ENCODE results near the gene MYL5.

The MYL5 gene

DNA sequence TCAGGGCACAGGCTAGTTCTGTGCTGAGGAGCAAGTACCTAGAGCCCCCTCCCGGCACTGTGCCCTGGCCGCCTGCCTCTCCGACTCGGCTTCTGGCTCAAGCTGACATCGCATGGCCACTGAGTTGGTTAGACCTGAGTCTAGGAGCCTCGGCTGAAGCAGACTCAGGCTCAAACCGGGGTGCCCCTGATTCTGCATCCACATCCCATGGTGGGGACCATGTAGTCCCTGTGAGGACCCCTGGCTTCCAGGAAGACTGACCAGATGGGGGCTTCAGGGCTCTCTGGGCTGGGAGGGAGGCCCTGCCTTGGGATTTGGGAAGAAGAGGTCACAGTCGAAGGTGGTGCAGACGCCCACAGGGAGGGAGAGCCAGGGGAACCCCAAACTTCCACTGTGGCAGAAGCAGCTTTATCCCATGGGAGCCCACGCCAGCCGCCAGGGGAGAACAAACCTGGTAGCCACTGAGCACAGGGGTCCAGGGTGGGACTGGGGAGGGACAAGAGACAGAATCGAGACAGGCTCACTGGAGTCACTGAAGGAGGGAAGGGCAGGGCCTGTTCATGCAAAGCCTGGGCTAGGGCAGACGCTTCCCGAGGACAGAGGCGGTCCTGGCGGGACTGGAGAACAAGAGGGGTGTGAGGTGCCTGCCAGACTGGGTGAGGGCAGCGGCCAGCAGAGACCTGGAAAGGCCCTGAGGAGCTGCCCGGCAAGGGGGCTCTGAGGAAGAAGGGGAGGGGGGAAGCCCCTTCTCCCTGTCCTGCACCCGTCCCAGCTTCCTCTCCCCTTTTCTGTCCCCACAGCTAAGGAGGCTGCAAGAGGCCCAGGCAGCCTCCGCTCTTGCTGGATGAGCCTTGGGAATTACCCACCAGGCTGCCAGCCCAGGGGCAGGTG, 47.9 kb upstream of the MYL5 start:
- no peak for TF ChIP-seq EZH2 (IDR thresholded peaks at IDR 0.05; ENCODE audit: borderline replicate concordance, low read depth, low read length, severe bottlenecking)
- TF ChIP-seq, protein P1, sequence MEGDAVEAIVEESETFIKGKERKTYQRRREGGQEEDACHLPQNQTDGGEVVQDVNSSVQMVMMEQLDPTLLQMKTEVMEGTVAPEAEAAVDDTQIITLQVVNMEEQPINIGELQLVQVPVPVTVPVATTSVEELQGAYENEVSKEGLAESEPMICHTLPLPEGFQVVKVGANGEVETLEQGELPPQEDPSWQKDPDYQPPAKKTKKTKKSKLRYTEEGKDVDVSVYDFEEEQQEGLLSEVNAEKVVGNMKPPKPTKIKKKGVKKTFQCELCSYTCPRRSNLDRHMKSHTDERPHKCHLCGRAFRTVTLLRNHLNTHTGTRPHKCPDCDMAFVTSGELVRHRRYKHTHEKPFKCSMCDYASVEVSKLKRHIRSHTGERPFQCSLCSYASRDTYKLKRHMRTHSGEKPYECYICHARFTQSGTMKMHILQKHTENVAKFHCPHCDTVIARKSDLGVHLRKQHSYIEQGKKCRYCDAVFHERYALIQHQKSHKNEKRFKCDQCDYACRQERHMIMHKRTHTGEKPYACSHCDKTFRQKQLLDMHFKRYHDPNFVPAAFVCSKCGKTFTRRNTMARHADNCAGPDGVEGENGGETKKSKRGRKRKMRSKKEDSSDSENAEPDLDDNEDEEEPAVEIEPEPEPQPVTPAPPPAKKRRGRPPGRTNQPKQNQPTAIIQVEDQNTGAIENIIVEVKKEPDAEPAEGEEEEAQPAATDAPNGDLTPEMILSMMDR (IDR thresholded peaks at IDR 0.05; ENCODE audit: borderline replicate concordance, extremely low read depth, low read length, poor library complexity, severe bottlenecking), result no peak
- Histone ChIP-seq H3K4me3 (ENCODE audit: low read depth in 1 of 2, low read length in 2 of 2) (no peak overlapping the region), H3K4me1 (ENCODE audit: insufficient read depth, low read length) (no peaks in the 10 kb centered on the region), H4K20me1 (ENCODE audit: insufficient read depth, low read length) (peaks cover 7% of the 10 kb centered on the region; the same call in 1 of the 2 replicates), H3K9ac (ENCODE audit: low read depth, low read length) (no peak overlapping the region), H3K36me3 (ENCODE audit: insufficient read depth, low read length) (no peaks in the 10 kb centered on the region), H3K4me2 (ENCODE audit: insufficient read depth, low read length) (no peak overlapping the region), H2AFZ (ENCODE audit: low read depth, low read length) (no peak overlapping the region), H3K27me3 (ENCODE audit: insufficient read depth, low read length, poor library complexity) (no peaks in the 10 kb centered on the region), H3K27ac (ENCODE audit: low read length) (no peak overlapping the region), H3K79me2 (ENCODE audit: insufficient read depth, low read length) (no peaks in the 10 kb centered on the region), H3K9me3 (ENCODE audit: insufficient read depth, low read length, severe bottlenecking) (peaks cover 1% of the 10 kb centered on the region)
- DNase-seq (no peak), ATAC-seq (ENCODE audit: insufficient read depth, low read depth) (no peak)

DNA sequence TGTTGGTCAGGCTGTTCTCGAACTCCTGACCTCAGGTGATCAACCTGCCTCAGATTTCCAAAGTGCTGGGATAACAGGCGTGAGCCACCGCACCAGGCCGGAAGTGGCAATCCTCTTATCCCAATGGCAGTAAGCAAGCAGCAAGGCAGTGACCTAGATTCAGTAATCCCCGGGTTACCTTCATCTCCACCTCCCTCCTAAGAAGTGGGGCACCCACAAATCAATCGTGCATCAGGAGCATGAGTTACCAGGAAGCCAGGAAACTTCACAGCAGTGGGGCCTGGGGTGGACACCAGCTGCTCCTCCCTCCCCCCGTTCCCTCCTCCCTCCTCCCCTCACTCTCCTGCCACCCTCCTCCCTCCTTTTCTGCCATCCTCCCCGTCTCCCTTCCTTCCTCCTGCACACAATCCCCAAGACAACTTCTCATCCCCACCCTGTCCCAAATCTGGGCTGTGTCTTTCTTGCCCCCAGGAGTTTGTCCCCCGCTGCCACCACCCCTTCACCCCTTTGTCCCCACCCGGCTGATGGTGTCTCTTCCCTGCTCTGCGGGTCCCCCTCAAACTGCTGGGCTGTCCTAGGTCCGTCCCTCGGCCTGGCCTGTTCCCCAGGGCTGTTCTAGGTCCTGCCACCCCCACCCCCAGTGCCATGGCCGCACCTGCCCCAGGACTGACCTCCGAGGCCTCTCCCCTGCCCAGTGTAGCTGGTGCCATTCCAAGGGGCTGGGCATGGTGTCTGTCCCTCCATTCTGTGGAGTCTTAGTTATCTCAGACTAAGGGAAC, 46.8 kb upstream of the MYL5 start:
- no peaks in the 10 kb centered on the region for H3K27me3 ChIP-seq (ENCODE audit: insufficient read depth, low read length, poor library complexity)
- no peaks in the 10 kb centered on the region for H3K36me3 ChIP-seq (ENCODE audit: insufficient read depth, low read length)
- DNase-seq, result no peak
- H2AFZ ChIP-seq (ENCODE audit: low read depth, low read length), result no peak overlapping the region
- H3K9ac ChIP-seq (ENCODE audit: low read depth, low read length), result no peak overlapping the region
- H3K79me2 ChIP-seq (ENCODE audit: insufficient read depth, low read length), result no peaks in the 10 kb centered on the region
- TF ChIP-seq, protein P1 (IDR thresholded peaks at IDR 0.05; ENCODE audit: borderline replicate concordance, extremely low read depth, low read length, poor library complexity, severe bottlenecking), result no peak
- no peak for TF ChIP-seq EZH2 (IDR thresholded peaks at IDR 0.05; ENCODE audit: borderline replicate concordance, low read depth, low read length, severe bottlenecking)
- peaks cover 8% of the 10 kb centered on the region for H3K9me3 ChIP-seq (ENCODE audit: insufficient read depth, low read length, severe bottlenecking)
- no peak overlapping the region for H3K27ac ChIP-seq (ENCODE audit: low read length)
- peaks cover 4% of the 10 kb centered on the region; the same call in 1 of the 2 replicates for H4K20me1 ChIP-seq (ENCODE audit: insufficient read depth, low read length)
- H3K4me3 ChIP-seq (ENCODE audit: low read depth in 1 of 2, low read length in 2 of 2), result no peak overlapping the region
- no peak overlapping the region for H3K4me2 ChIP-seq (ENCODE audit: insufficient read depth, low read length)
- H3K4me1 ChIP-seq (ENCODE audit: insufficient read depth, low read length), result no peaks in the 10 kb centered on the region
- ATAC-seq (ENCODE audit: insufficient read depth, low read depth), result no peak

DNA sequence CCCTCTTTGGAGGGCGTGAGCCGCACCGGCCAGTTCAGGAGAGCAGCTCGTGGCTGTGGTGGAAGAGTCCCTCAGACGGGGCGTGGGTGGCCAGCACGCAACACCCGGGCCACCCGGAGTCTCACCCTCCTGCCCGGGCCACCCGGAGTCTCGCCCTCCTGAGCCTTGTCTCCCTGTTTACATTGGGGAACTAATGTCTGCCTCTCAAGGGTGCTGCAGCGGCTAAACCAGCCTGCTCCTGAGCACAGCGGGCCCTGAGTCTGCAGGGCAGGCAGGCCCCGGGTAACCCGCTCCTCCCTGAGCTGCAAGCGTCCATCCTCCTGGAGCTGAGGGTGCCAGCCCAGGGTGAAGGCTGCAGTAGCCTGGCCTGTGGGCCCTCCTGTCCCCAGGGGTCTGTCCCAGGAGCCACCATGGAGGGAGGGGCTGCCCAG, 46.0 kb upstream of the MYL5 start:
- no peak overlapping the region for H3K27ac ChIP-seq (ENCODE audit: low read length)
- no peak overlapping the region for H2AFZ ChIP-seq (ENCODE audit: low read depth, low read length)
- H3K4me2 ChIP-seq (ENCODE audit: insufficient read depth, low read length), result no peak overlapping the region
- no peaks in the 10 kb centered on the region for H4K20me1 ChIP-seq (ENCODE audit: insufficient read depth, low read length)
- no peak overlapping the region for H3K4me3 ChIP-seq (ENCODE audit: low read depth in 1 of 2, low read length in 2 of 2)
- no peaks in the 10 kb centered on the region for H3K79me2 ChIP-seq (ENCODE audit: insufficient read depth, low read length)
- no peaks in the 10 kb centered on the region for H3K4me1 ChIP-seq (ENCODE audit: insufficient read depth, low read length)
- DNase-seq (no peak), ATAC-seq (ENCODE audit: insufficient read depth, low read depth) (no peak)
- no peaks in the 10 kb centered on the region for H3K36me3 ChIP-seq (ENCODE audit: insufficient read depth, low read length)
- no peaks in the 10 kb centered on the region for H3K27me3 ChIP-seq (ENCODE audit: insufficient read depth, low read length, poor library complexity)
- no peak overlapping the region for H3K9ac ChIP-seq (ENCODE audit: low read depth, low read length)
- TF ChIP-seq EZH2 (IDR thresholded peaks at IDR 0.05; ENCODE audit: borderline replicate concordance, low read depth, low read length, severe bottlenecking), result no peak
- TF ChIP-seq, protein P1 (IDR thresholded peaks at IDR 0.05; ENCODE audit: borderline replicate concordance, extremely low read depth, low read length, poor library complexity, severe bottlenecking), result no peak
- peaks cover 16% of the 10 kb centered on the region for H3K9me3 ChIP-seq (ENCODE audit: insufficient read depth, low read length, severe bottlenecking)
